Thoracic aorta (tissue), 2 donors: ENCODE data around the gene HLA-C. TPM values are rescaled to one million over a fixed set of nuclear protein-coding genes. Genes with fewer than 3 reads are reported as not detected.

ENCODE experiments used
- ATAC-seq: fragments of 150-250 bp; one replicate; pipeline ENCODE4 v1.8.0; 2017; ENCODE audit warnings: low read depth; ENCODE audit not compliant: insufficient number of reproducible peaks, low FRiP score
- DNase-seq: peaks from one replicate; pipeline ENCODE4 v3.0.0-alpha.2; 2020; ENCODE audit warnings: low spot score
- H3K27ac ChIP-seq, 2 donors: fragments of 200-600 bp; sonication (generic); 1 replicate in 1 of 2; 2 replicates in 1 of 2; pipeline ENCODE4 v1.5.1; 2016; ENCODE audit warnings: mild to moderate bottlenecking in 2 of 2, moderate library complexity in 2 of 2
- H3K27me3 ChIP-seq: fragments of 200-600 bp; sonication (generic); replicated peaks from 2 replicates; pipeline ENCODE4 v1.6.0; 2016; ENCODE audit warnings: mild to moderate bottlenecking; ENCODE audit not compliant: insufficient read depth
- H3K36me3 ChIP-seq: fragments of 200-600 bp; sonication (generic); one replicate; pipeline ENCODE4 v1.5.1; 2016
- H3K4me1 ChIP-seq, 2 donors: fragments of 200-600 bp; sonication (generic); 1 replicate in 1 of 2; 2 replicates in 1 of 2; pipeline versions ENCODE4 v1.5.1 to v1.6.0; 2016; ENCODE audit warnings: low read depth in 2 of 2, mild to moderate bottlenecking in 1 of 2; ENCODE audit not compliant: control insufficient read depth in 1 of 2
- H3K4me3 ChIP-seq: fragments of 200-600 bp; sonication (generic); 2 replicates; pipeline ENCODE4 v1.5.1; 2016; ENCODE audit warnings: mild to moderate bottlenecking
- H3K9me3 ChIP-seq: fragments of 200-600 bp; sonication (generic); 2 replicates; pipeline ENCODE4 v1.5.1; 2016
- total RNA-seq, 2 donors: library from RNA; depleted of rRNA; stranded (reverse); fragments of >200 nt; gene quantifications; one replicate each; pipeline versions ENCODE4 v1.1.0 to v1.2.3, GENCODE V29; 2016
- TF ChIP-seq, protein P1 (sequence below): fragments of 200-600 bp; sonication (generic); IDR thresholded peaks from one replicate; pipeline ENCODE4 v1.5.1; 2019; ENCODE audit warnings: antibody characterized with exemption

Gene HLA-C
- total RNA-seq, 2 donors from 2014 or later, result 321 to 782 TPM

DNA sequence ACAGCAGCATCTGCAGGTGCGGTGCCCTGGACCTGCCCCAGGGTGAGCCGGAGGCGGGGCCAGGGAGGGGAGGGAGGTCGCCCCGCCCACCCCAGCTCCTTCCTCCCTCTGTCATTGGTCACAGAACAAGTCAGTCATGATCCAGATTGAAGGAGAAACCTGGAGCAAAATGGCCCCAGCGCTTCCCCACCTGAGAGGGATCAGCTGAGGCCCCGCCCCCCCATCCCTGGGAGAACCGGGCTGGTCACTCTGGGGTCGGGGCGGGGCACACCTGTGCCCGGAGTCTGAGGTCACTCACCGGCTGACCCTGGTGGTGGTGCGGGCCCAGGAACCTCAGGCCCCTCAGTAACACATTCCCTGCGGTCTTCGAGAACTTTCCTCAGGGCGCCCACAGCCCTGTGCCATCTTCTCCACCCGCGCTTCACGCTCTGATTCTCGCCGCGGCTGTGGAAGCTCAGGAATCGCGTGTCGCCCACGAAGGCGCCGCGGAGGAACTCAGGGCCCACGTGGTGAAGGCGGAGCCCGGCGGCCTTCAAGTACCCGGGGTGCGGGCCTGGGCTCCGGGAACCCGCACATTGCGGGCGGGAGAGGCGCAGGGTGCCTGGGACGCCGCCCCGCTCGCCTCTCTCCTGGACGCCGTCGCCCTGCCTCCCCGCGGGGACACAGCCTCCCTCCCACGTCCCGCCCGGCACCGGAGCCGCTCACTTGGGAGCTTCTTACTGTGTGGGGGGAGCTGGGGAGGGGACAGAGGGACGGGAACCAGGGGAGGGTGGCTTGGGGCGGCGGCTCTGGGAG is 36.4 kb upstream of the HLA-C start:
- ATAC-seq (no peak), DNase-seq (no peak)
- no peak overlapping the region for H3K27ac ChIP-seq
- peaks cover 9 to 11% of the 10 kb centered on the region in 2 donors for H3K4me1 ChIP-seq
- no peaks in the 10 kb centered on the region for H3K9me3 ChIP-seq
- H3K4me3 ChIP-seq, result peak overlapping the region; percentile 70
- no peaks in the 10 kb centered on the region for H3K36me3 ChIP-seq
- TF ChIP-seq, protein P1, sequence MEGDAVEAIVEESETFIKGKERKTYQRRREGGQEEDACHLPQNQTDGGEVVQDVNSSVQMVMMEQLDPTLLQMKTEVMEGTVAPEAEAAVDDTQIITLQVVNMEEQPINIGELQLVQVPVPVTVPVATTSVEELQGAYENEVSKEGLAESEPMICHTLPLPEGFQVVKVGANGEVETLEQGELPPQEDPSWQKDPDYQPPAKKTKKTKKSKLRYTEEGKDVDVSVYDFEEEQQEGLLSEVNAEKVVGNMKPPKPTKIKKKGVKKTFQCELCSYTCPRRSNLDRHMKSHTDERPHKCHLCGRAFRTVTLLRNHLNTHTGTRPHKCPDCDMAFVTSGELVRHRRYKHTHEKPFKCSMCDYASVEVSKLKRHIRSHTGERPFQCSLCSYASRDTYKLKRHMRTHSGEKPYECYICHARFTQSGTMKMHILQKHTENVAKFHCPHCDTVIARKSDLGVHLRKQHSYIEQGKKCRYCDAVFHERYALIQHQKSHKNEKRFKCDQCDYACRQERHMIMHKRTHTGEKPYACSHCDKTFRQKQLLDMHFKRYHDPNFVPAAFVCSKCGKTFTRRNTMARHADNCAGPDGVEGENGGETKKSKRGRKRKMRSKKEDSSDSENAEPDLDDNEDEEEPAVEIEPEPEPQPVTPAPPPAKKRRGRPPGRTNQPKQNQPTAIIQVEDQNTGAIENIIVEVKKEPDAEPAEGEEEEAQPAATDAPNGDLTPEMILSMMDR, result no peak
- no peaks in the 10 kb centered on the region for H3K27me3 ChIP-seq

DNA sequence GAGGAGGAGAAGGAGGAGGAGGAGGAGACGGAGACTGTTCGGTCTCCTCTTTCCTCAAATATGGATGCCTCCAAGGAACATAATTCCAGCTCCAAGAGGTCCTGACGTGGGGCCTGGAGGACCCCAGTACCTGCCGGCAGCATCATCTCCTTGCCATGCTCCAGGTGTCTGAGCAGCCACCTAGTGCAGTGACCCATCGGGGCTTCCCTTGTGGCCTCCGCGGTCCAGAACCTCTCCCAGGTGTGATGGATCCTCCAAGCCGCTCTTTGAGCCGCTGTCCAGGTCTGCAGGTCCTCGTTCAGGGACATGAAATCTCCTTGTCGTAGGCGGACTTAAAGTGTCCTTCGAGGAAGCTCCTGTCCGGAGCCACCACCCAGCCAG is 35.8 kb upstream of the HLA-C start:
- DNase-seq, result no peak
- no peak for ATAC-seq
- Histone ChIP-seq H3K36me3 (no peaks in the 10 kb centered on the region), H3K27ac (no peak overlapping the region), H3K9me3 (no peaks in the 10 kb centered on the region), H3K4me3 (peak overlapping the region; percentile 70), H3K4me1 (peaks cover 9 to 11% of the 10 kb centered on the region in 2 donors), H3K27me3 (no peaks in the 10 kb centered on the region)
- TF ChIP-seq, protein P1, result no peak

DNA sequence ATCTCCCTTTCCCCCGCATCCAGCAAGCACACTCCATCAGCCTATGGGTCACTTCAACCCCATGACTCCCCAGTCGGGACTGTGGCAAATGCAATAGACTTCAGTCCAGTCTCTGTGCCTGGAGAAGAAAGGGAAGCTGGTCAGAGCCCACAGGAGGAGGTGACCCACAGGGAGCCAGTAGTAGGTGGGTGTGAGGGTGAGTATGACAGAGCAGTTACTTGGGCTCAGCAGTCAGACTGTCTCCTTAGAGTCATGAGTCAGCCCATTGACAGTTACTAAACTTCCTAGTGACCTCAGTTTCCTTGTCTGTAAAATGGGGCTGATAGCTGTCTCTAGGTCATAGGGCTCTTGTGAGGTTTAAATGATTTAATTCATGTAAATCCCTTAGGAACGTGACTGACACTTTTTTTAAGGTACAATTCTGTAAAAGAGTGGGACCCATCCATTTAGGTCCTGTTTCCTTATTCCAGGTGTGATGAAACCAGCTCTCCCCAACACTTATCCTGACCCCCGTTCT is 33.9 kb upstream of the HLA-C start:
- Histone ChIP-seq H3K27ac (no peak overlapping the region), H3K4me1 (peaks cover 9 to 11% of the 10 kb centered on the region in 2 donors), H3K9me3 (no peaks in the 10 kb centered on the region), H3K27me3 (no peaks in the 10 kb centered on the region), H3K36me3 (no peaks in the 10 kb centered on the region), H3K4me3 (no peak overlapping the region)
- TF ChIP-seq, protein P1, result no peak
- ATAC-seq, result no peak
- DNase-seq, result no peak

DNA sequence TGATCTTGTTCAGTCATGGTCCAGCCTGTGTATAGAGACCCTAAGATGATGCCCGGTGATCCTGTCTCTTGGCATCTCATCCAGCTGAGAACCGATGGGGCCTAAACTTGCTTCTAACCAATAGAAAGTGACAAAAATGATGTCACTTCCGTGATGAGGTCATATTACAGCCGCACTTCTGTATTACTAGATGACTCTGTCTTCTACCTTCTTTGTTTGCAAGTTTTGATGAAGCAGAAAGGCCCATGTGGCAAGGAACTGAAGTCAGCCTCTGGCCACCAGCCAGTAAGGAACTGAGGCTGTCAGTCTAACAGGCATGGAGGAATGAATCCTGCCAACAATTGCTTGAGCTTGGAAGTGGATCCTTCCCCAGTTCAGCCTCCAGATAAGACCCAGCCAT is 32.8 kb upstream of the HLA-C start:
- TF ChIP-seq, protein P1, result no peak
- no peak for DNase-seq
- no peaks in the 10 kb centered on the region for H3K36me3 ChIP-seq

DNA sequence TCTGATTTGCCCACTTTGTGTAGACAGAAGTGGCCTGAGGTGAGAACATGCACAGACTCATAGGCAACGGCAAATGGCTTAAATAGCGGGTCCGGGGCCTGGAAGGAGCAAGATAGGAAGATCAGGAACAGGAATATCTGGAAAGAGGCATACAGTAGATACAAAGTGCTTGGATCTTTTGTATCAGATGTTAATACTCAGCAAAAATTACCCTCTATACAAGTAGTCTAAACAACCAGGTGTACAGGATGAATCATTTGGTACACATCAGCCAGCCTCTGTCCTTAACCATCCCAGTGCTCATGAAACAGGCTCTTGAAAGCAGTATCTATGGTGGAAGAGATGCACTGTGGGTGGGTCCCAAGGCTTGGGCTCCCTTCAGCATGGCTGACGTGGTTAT is 28.9 kb upstream of the HLA-C start:
- DNase-seq (no peak), ATAC-seq (no peak)
- no peak overlapping the region for H3K27ac ChIP-seq
- no peak overlapping the region for H3K4me3 ChIP-seq
- TF ChIP-seq, protein P1, result no peak
- H3K36me3 ChIP-seq, result no peaks in the 10 kb centered on the region
- no peaks in the 10 kb centered on the region for H3K27me3 ChIP-seq
- H3K9me3 ChIP-seq, result no peaks in the 10 kb centered on the region
- no peaks in the 10 kb centered on the region for H3K4me1 ChIP-seq

More for the DNA sequence above, 32.8 kb upstream of the HLA-C start:
- Histone ChIP-seq H3K9me3 (no peaks in the 10 kb centered on the region), H3K4me1 (peaks cover 9 to 11% of the 10 kb centered on the region in 2 donors), H3K27ac (no peak overlapping the region), H3K4me3 (no peak overlapping the region), H3K27me3 (no peaks in the 10 kb centered on the region)
- no peak for ATAC-seq
